Caco-2 (cell line): ENCODE measurements around the gene HUS1. TPM values are rescaled to one million over a fixed set of nuclear protein-coding genes. Genes with fewer than 3 reads are reported as not detected.
A peak's percentile ranks its signal among the peaks of the same experiment; 100 is the strongest.

ENCODE experiments used
- BruUV-seq: library from RNA; stranded (reverse); fragments of 400-500 nt; replicated peaks from 2 replicates; lab custom pipeline; 2021; lab: Mats Ljungman, UMichigan
- CTCF ChIA-PET: fragments of 300-600 bp; sonication (Branson Sonifier 250); formaldehyde crosslinking; loops from one replicate; lab custom pipeline; 2022; ENCODE audit warnings: antibody characterized with exemption; lab: Charles Lee
- POLR2A ChIA-PET: fragments of 300-600 bp; sonication (Branson Sonifier 250); formaldehyde crosslinking; loops from one replicate; lab custom pipeline; 2022; ENCODE audit warnings: antibody characterized with exemption; lab: Charles Lee
- DNase-seq, 2 experiments: peaks; one replicate each; pipeline versions ENCODE4 v3.0.0 to v3.0.0-alpha.2; 2020 to 2022
- H3K27me3 ChIP-seq: replicated peaks from 2 replicates; pipeline ENCODE4 v1.6.0; 2011; ENCODE audit warnings: low read length; ENCODE audit not compliant: control insufficient read depth, insufficient read depth
- H3K36me3 ChIP-seq: 2 replicates; pipeline ENCODE4 v1.5.1; 2011; ENCODE audit warnings: low read length; ENCODE audit not compliant: control insufficient read depth, insufficient read depth
- H3K4me1 ChIP-seq: fragments of 250-450 bp; sonication (Bioruptor Pico); 2 replicates; pipeline ENCODE4 v1.5.1; 2020; ENCODE audit warnings: mild to moderate bottlenecking
- H3K4me3 ChIP-seq: 2 replicates; pipeline ENCODE4 v1.5.1; 2011; ENCODE audit warnings: low read depth, mild to moderate bottlenecking, control low read depth, low read length
- H3K9me3 ChIP-seq: fragments of 250-450 bp; sonication (Bioruptor Pico); 2 replicates; pipeline ENCODE4 v1.5.1; 2020; ENCODE audit warnings: mild to moderate bottlenecking, moderate library complexity
- H3K27ac Mint-ChIP-seq: one replicate; pipeline ENCODE4 v1.8.0; 2022; ENCODE audit warnings: mixed read lengths; ENCODE audit not compliant: unreplicated experiment
- H3K27me3 Mint-ChIP-seq: one replicate; pipeline ENCODE4 v1.8.0; 2022; ENCODE audit warnings: mixed read lengths; ENCODE audit not compliant: insufficient read depth, unreplicated experiment
- H3K36me3 Mint-ChIP-seq: one replicate; pipeline ENCODE4 v1.8.0; 2022; ENCODE audit warnings: mild to moderate bottlenecking, mixed read lengths; ENCODE audit not compliant: insufficient read depth, unreplicated experiment
- H3K4me1 Mint-ChIP-seq: one replicate; pipeline ENCODE4 v1.8.0; 2022; ENCODE audit warnings: low read depth, mixed read lengths; ENCODE audit not compliant: unreplicated experiment
- H3K4me3 Mint-ChIP-seq: one replicate; pipeline ENCODE4 v1.8.0; 2022; ENCODE audit warnings: mild to moderate bottlenecking, moderate library complexity, mixed read lengths; ENCODE audit not compliant: unreplicated experiment
- H3K9me3 Mint-ChIP-seq: one replicate; pipeline ENCODE4 v1.8.0; 2022; ENCODE audit warnings: mixed read lengths; ENCODE audit not compliant: unreplicated experiment
- CTCF ChIP-seq, 2 experiments: fragments of 200-600 bp in 1 of 2; IDR thresholded peaks; 1 replicate in 1 of 2; 2 replicates in 1 of 2; pipeline versions ENCODE4 v1.5.1 to v1.8.0; 2011 to 2022; ENCODE audit warnings: antibody characterized with exemption in 1 of 2, control low read depth in 1 of 2, inconsistent platforms in 1 of 2, low read depth in 1 of 2, low read length in 1 of 2, mild to moderate bottlenecking in 1 of 2, moderate library complexity in 1 of 2; ENCODE audit not compliant: insufficient read depth in 1 of 2, severe bottlenecking in 1 of 2, unreplicated experiment in 1 of 2
- intact Hi-C: fragments of 100-400 bp; cut with micrococcal nuclease; formaldehyde crosslinking; loops from one replicate; pipeline ENCODE4 v1.10.0; 2022; ENCODE audit not compliant: unreplicated experiment
- total RNA-seq: library from RNA; stranded (reverse); gene quantifications from 2 replicates; pipeline ENCODE4 v1.2.3, GENCODE V29; 2022

Gene HUS1
- total RNA-seq, 1 experiment from 2014 or later: 32.3 TPM

- intact Hi-C loops: loop anchor here (1.0 to 5.0 kb wide), 3 partner anchors 19 to 683 kb away; no protein-coding TSS in a partner anchor
- Mint-ChIP-seq H3K27me3 (no peaks in the 10 kb centered on the region), H3K9me3 (no peaks in the 10 kb centered on the region), H3K4me1 (peaks cover 45% of the 10 kb centered on the region), H3K4me3 (peak overlapping the region; percentile 30), H3K36me3 (peaks cover 4% of the 10 kb centered on the region), H3K27ac (peak overlapping the region; percentile 74)
- H3K27me3 ChIP-seq: no peaks in the 10 kb centered on the region
- TF ChIP-seq CTCF (IDR thresholded peaks at IDR 0.05; ENCODE audit: insufficient read depth in 1 of 2, low read depth in 1 of 2, low read length in 1 of 2, severe bottlenecking in 1 of 2, unreplicated experiment in 1 of 2): peak in 1 of 2 experiments; percentile 20
- ChIA-PET CTCF (interaction anchor here (0.8 to 1.5 kb wide), 2 partner anchors 18 to 685 kb away, joined by 3 to 8 read pairs; no protein-coding TSS in a partner anchor), POLR2A (no interaction called here)
- BruUV-seq: no TSS peak
- no peaks in the 10 kb centered on the region for H3K36me3 ChIP-seq
- peaks cover 36% of the 10 kb centered on the region for H3K4me1 ChIP-seq
- no peak overlapping the region for H3K4me3 ChIP-seq
- peak; percentile 65 to 75 for DNase-seq
- no peaks in the 10 kb centered on the region for H3K9me3 ChIP-seq
Measured at GRCh38 chr7:47950714-47951113, 28.7 kb downstream of the HUS1 start.

- Histone ChIP-seq H3K36me3 (no peaks in the 10 kb centered on the region), H3K9me3 (no peaks in the 10 kb centered on the region), H3K4me3 (no peak overlapping the region), H3K27me3 (no peaks in the 10 kb centered on the region), H3K4me1 (peaks cover 36% of the 10 kb centered on the region)
- intact Hi-C loops: loop anchor here (5.0 kb wide), 1 partner anchor 682 kb away; no protein-coding TSS in a partner anchor
- no peaks in the 10 kb centered on the region for H3K9me3 Mint-ChIP-seq
- H3K36me3 Mint-ChIP-seq: peaks cover 4% of the 10 kb centered on the region
- DNase-seq: no peak
- H3K27me3 Mint-ChIP-seq: no peaks in the 10 kb centered on the region
- ChIA-PET POLR2A (no interaction called here), CTCF (interaction anchor here (1.2 kb wide), 1 partner anchor 205 kb away, joined by 3 read pairs; no protein-coding TSS in a partner anchor)
- TF ChIP-seq CTCF (IDR thresholded peaks at IDR 0.05; ENCODE audit: insufficient read depth in 1 of 2, low read depth in 1 of 2, low read length in 1 of 2, severe bottlenecking in 1 of 2, unreplicated experiment in 1 of 2): no peak
- H3K4me3 Mint-ChIP-seq: no peak overlapping the region
- H3K27ac Mint-ChIP-seq: peak overlapping the region; percentile 74
- H3K4me1 Mint-ChIP-seq: peaks cover 45% of the 10 kb centered on the region
- no TSS peak for BruUV-seq
Measured at GRCh38 chr7:47949703-47950102, 29.7 kb downstream of the HUS1 start.

- Mint-ChIP-seq H3K4me3 (no peak within 1 kb of the TSS), H3K36me3 (no peaks in the 10 kb centered on the region), H3K4me1 (peaks cover 45% of the 10 kb centered on the region), H3K27ac (peak within 1 kb of the TSS; percentile 45), H3K9me3 (no peaks in the 10 kb centered on the region), H3K27me3 (no peaks in the 10 kb centered on the region)
- no peaks in the 10 kb centered on the region for H3K36me3 ChIP-seq
- intact Hi-C loops: no loop called here
- H3K9me3 ChIP-seq: no peaks in the 10 kb centered on the region
- H3K4me3 ChIP-seq: no peak within 1 kb of the TSS
- ChIA-PET POLR2A (interaction anchor here (1.0 kb wide), 1 partner anchor 141 kb away, joined by 3 read pairs; the partner anchor contains the start of gene UPP1), CTCF (interaction anchor here (0.8 to 1.7 kb wide), 6 partner anchors 16 to 682 kb away, joined by 3 to 11 read pairs (median 3); no protein-coding TSS in a partner anchor)
- DNase-seq: no peak
- TF ChIP-seq CTCF (IDR thresholded peaks at IDR 0.05; ENCODE audit: insufficient read depth in 1 of 2, low read depth in 1 of 2, low read length in 1 of 2, severe bottlenecking in 1 of 2, unreplicated experiment in 1 of 2): no peak
- H3K27me3 ChIP-seq: no peaks in the 10 kb centered on the region
- no TSS peak for BruUV-seq
- peaks cover 36% of the 10 kb centered on the region for H3K4me1 ChIP-seq
Measured at GRCh38 chr7:47948141-47948790, 31.1 kb downstream of the HUS1 start, which contains the start of gene PKD1L1. TSS of gene PKD1L1 (minus strand) at chr7:47948466. CDS start at chr7:47948440, 26 bp downstream.
